Peyer's patch (tissue), 4 donors: ENCODE data around the gene MYF6. TPM values are rescaled to one million over a fixed set of nuclear protein-coding genes. Genes with fewer than 3 reads are reported as not detected.

Experiments
- DNase-seq, 3 donors: peaks; one replicate each; pipeline ENCODE4 v3.0.0-alpha.2; 2017 to 2019
- H3K27ac ChIP-seq, 4 donors: fragments of 200-600 bp; sonication (generic); one replicate each; pipeline ENCODE4 v1.5.1; 2016 to 2019
- H3K27me3 ChIP-seq, 2 donors: fragments of 200-600 bp; sonication (generic); one replicate each; pipeline ENCODE4 v1.5.1; 2019
- H3K36me3 ChIP-seq, 3 donors: fragments of 200-600 bp; sonication (generic); one replicate each; pipeline ENCODE4 v1.5.1; 2016 to 2019
- H3K4me1 ChIP-seq, 4 donors: fragments of 200-600 bp; sonication (generic); one replicate each; pipeline ENCODE4 v1.5.1; 2016 to 2019
- H3K4me3 ChIP-seq, 4 donors: fragments of 200-600 bp; sonication (generic); 1 replicate in 3 of 4; 2 replicates in 1 of 4; pipeline ENCODE4 v1.5.1; 2016 to 2019; ENCODE audit warnings: mild to moderate bottlenecking in 1 of 4
- H3K9me3 ChIP-seq, 4 donors: fragments of 200-600 bp; sonication (generic); one replicate each; pipeline ENCODE4 v1.5.1; 2016 to 2019; ENCODE audit warnings: mild to moderate bottlenecking in 1 of 4
- POLR2A ChIP-seq, 2 donors: fragments of 450-650 bp; IDR thresholded peaks; one replicate each; pipeline ENCODE4 v1.5.1; 2017; ENCODE audit warnings: antibody characterized with exemption in 2 of 2, mild to moderate bottlenecking in 2 of 2, moderate library complexity in 2 of 2
- total RNA-seq, 4 donors: library from RNA; depleted of rRNA; stranded (reverse); fragments of >200 nt; gene quantifications; one replicate each; pipeline ENCODE4 v1.1.0, GENCODE V29; 2016
- TF ChIP-seq, protein P1 (sequence below), 6 experiments: fragments of 450-650 bp in 4 of 6; fragments of 200-600 bp in 2 of 6; sonication (generic) in 1 of 6; IDR thresholded peaks; one replicate each; pipeline ENCODE4 v1.5.1; 2017 to 2019; ENCODE audit warnings: antibody characterized with exemption in 6 of 6, mild to moderate bottlenecking in 3 of 6, moderate library complexity in 1 of 6

Gene MYF6
- total RNA-seq, 4 donors from 2014 or later: not detected

DNA sequence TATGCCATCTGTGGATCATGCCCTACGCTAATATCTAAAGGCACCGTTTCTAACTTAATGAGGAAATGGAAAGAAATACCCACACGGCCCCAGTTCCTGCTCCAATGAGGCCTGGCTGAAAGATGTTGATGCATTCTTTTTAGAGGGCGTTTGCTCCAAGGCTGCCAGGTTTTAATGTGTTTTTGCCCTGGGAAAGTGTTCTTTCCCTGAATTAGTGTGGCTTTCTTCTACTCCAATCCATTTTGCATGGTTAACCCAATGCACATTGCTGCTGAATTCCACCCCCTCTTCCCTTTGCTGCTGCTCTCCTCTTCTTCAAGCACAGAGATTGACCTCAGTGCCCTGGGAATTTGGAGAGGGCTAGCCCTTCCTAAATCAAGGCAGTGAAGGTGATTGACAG lies 10.4 kb downstream of the MYF6 start:
- TF ChIP-seq, protein P1, sequence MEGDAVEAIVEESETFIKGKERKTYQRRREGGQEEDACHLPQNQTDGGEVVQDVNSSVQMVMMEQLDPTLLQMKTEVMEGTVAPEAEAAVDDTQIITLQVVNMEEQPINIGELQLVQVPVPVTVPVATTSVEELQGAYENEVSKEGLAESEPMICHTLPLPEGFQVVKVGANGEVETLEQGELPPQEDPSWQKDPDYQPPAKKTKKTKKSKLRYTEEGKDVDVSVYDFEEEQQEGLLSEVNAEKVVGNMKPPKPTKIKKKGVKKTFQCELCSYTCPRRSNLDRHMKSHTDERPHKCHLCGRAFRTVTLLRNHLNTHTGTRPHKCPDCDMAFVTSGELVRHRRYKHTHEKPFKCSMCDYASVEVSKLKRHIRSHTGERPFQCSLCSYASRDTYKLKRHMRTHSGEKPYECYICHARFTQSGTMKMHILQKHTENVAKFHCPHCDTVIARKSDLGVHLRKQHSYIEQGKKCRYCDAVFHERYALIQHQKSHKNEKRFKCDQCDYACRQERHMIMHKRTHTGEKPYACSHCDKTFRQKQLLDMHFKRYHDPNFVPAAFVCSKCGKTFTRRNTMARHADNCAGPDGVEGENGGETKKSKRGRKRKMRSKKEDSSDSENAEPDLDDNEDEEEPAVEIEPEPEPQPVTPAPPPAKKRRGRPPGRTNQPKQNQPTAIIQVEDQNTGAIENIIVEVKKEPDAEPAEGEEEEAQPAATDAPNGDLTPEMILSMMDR (IDR thresholded peaks at IDR 0.05): no peak
- no peak overlapping the region for H3K4me3 ChIP-seq
- H3K4me1 ChIP-seq: no peaks in the 10 kb centered on the region
- H3K9me3 ChIP-seq: no peaks in the 10 kb centered on the region
- no peak for DNase-seq
- peaks cover 0 to 4% of the 10 kb centered on the region in 2 donors for H3K27me3 ChIP-seq
- H3K36me3 ChIP-seq: no peaks in the 10 kb centered on the region
- H3K27ac ChIP-seq: no peak overlapping the region

DNA sequence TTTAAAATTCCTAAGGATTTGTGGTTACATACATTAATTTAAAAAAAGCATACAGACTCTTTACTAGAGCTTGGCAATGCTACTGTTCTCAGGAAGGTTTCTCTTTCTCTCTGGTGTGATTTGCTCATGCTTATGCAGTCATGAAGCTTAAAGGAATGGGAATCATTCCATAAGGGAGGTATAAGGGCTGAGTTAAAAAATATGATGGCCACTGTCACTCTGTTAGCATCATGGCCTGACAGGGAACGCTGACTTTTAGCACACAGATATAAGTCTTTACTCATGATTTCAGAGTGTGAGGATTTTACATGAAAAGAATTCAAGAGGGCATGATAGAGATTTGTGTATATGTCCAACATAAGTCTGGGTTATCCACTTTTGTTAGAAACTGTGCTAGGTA lies 13.1 kb downstream of the MYF6 start:
- DNase-seq: no peak
- Histone ChIP-seq H3K9me3 (no peaks in the 10 kb centered on the region), H3K4me3 (no peak overlapping the region), H3K4me1 (no peaks in the 10 kb centered on the region), H3K27me3 (peaks cover 0 to 4% of the 10 kb centered on the region in 2 donors), H3K36me3 (no peaks in the 10 kb centered on the region), H3K27ac (no peak overlapping the region)
- TF ChIP-seq POLR2A (IDR thresholded peaks at IDR 0.05): no peak

DNA sequence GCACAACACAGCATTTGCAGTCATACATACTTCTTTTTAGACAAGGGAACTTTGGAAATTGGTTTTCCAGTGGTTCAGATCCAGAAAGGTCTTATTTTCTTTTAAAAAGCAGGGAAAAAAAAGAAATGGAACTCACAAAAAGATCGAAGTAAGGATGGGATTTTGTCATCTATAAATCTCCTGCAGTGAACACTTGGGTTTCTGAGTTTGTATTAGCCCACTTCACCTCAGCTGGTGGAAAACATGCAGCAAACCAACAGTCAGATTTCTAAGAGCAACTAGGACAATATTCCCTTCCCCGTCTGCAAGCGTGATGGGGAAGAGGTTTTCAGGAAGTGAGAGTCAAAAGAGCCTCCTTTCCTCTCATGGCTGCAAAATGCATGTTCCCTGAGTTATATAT lies 13.9 kb downstream of the MYF6 start:
- H3K4me3 ChIP-seq: no peak overlapping the region
- no peaks in the 10 kb centered on the region for H3K4me1 ChIP-seq
- H3K27me3 ChIP-seq: peaks cover 0 to 4% of the 10 kb centered on the region in 2 donors
- no peak for DNase-seq
- no peak overlapping the region for H3K27ac ChIP-seq
- no peaks in the 10 kb centered on the region for H3K9me3 ChIP-seq
- no peaks in the 10 kb centered on the region for H3K36me3 ChIP-seq
- TF ChIP-seq, protein P1 (IDR thresholded peaks at IDR 0.05): no peak
- TF ChIP-seq POLR2A (IDR thresholded peaks at IDR 0.05): no peak

DNA sequence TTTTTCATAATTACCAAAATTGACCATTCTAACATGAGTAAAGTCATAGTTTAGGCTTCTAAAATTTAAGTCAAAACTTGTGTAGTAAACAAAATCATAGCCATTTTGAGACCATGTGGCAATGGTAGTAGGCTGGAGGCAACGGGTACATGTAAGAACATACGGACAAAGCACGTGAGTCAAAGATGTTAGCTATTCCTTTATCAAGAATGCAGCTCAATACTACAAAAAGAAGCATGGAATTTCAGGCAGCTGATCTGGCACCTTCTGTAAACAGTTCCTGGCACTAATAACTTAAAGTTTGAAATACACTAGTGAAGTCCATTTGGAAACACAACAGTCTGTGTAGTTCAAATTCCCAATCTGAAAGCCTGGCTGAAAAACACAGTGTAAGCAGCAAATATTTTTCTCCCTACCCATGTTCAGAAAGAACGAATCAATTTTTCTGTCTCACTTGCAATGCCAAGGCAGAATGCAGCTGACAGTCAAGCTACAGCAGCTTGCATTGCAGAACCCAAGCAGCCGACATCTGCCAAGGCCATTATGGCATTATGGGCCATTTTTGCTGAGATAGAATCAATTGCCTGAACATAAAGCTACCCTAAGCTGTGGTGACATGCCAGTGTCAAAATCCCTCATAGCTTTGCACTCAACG lies 38.5 kb downstream of the MYF6 start:
- TF ChIP-seq POLR2A (IDR thresholded peaks at IDR 0.05): no peak
- TF ChIP-seq, protein P1 (IDR thresholded peaks at IDR 0.05): no peak
- H3K27ac ChIP-seq: no peak overlapping the region
- no peaks in the 10 kb centered on the region for H3K9me3 ChIP-seq
- no peaks in the 10 kb centered on the region for H3K4me1 ChIP-seq
- no peak overlapping the region for H3K4me3 ChIP-seq
- DNase-seq: no peak
- H3K27me3 ChIP-seq: no peaks in the 10 kb centered on the region
- H3K36me3 ChIP-seq: no peaks in the 10 kb centered on the region

DNA sequence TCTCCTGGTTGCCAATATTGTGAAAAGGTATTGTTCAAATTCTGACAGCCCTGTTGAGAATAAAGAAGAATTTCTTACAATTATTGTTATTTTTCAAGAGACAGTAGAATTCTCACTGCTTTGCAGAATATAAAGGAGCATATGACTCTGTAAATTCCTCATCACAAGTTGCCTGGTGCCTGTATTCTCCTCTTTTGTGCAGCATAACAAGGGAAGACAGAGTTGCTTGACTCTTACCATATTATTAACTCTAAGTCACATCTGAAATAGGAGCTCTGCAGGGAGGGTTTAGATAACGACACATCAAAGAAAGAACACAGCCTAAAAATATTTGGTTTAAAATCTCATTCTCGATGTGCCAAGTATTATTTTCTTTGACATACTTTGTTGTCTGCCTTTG lies 40.4 kb downstream of the MYF6 start:
- Histone ChIP-seq H3K4me1 (no peaks in the 10 kb centered on the region), H3K4me3 (no peak overlapping the region), H3K27ac (no peak overlapping the region), H3K27me3 (no peaks in the 10 kb centered on the region), H3K36me3 (no peaks in the 10 kb centered on the region), H3K9me3 (no peaks in the 10 kb centered on the region)
- DNase-seq: no peak
- TF ChIP-seq, protein P1 (IDR thresholded peaks at IDR 0.05): no peak
- no peak for TF ChIP-seq POLR2A (IDR thresholded peaks at IDR 0.05)

DNA sequence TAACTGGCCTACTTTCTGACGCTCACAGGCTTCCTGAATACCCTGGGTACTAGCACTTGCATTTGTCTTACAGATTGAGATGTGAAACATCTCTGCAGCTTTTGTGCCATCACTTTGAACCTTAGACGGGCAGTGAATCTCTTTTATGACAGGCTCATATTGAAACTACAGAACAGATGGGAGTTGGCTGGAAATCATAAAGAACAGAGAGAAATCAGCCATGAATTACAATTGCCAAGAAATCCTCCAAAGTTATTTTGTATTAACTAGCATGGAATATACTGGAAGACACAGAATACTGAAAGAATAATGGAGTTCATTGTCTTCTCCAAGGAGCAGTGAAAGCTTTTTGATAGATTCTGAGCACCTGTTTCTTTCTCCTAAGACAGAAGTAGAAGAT lies 42.0 kb downstream of the MYF6 start:
- no peak for DNase-seq
- TF ChIP-seq, protein P1 (IDR thresholded peaks at IDR 0.05): no peak
- TF ChIP-seq POLR2A (IDR thresholded peaks at IDR 0.05): no peak

More for the DNA sequence above, 42.0 kb downstream of the MYF6 start:
- Histone ChIP-seq H3K36me3 (no peaks in the 10 kb centered on the region), H3K9me3 (no peaks in the 10 kb centered on the region), H3K27ac (no peak overlapping the region), H3K4me1 (no peaks in the 10 kb centered on the region), H3K4me3 (no peak overlapping the region), H3K27me3 (no peaks in the 10 kb centered on the region)
